ENCODE measurements around the gene SLCO2A1. TPM values are rescaled to one million over a fixed set of nuclear protein-coding genes. Genes with fewer than 3 reads are reported as not detected.

Gene SLCO2A1
- total RNA-seq, 3 donors from 2014 or later = 34.3 to 72.2 (median 67.7) TPM

- intact Hi-C loops (cut with DNase I, micrococcal nuclease) = no loop called here
Measured at GRCh38 chr3:134036291-134036690, 6.6 kb upstream of the SLCO2A1 start.

GRCh38 chr3:134035836-134036235 is 6.1 kb upstream of the SLCO2A1 start:
- no peak overlapping the region for H3K4me3 ChIP-seq
- no peak for DNase-seq
- intact Hi-C loops (cut with DNase I, micrococcal nuclease) = no loop called here

More at GRCh38 chr3:134036291-134036690, 6.6 kb upstream of the SLCO2A1 start:
- Histone ChIP-seq H3K4me1 (ENCODE audit: low read depth) (peaks cover 12% of the 10 kb centered on the region), H3K9me3 (no peaks in the 10 kb centered on the region), H3K4me3 (no peak overlapping the region), H3K36me3 (ENCODE audit: low read depth) (no peaks in the 10 kb centered on the region)
- ATAC-seq (no peak), DNase-seq (no peak)
- no peak for TF ChIP-seq CTCF (IDR thresholded peaks at IDR 0.05)

GRCh38 chr3:134034005-134034785 is 4.5 kb upstream of the SLCO2A1 start:
- intact Hi-C loops (cut with DNase I, micrococcal nuclease) = no loop called here

More at GRCh38 chr3:134035836-134036235, 6.1 kb upstream of the SLCO2A1 start:
- Histone ChIP-seq H3K9me3 (no peaks in the 10 kb centered on the region), H3K36me3 (ENCODE audit: low read depth) (no peaks in the 10 kb centered on the region), H3K4me1 (ENCODE audit: low read depth) (peaks cover 12% of the 10 kb centered on the region)
- ATAC-seq = no peak
- TF ChIP-seq CTCF (IDR thresholded peaks at IDR 0.05) = no peak

GRCh38 chr3:134033315-134033996 is 3.7 kb upstream of the SLCO2A1 start:
- no peaks in the 10 kb centered on the region for H3K4me1 ChIP-seq (ENCODE audit: low read depth)
- DNase-seq = no peak
- no peaks in the 10 kb centered on the region for H3K36me3 ChIP-seq (ENCODE audit: low read depth)
- intact Hi-C loops (cut with DNase I, micrococcal nuclease) = no loop called here
- no peak overlapping the region for H3K4me3 ChIP-seq
- no peak for TF ChIP-seq CTCF (IDR thresholded peaks at IDR 0.05)
- ATAC-seq = no peak
- no peaks in the 10 kb centered on the region for H3K9me3 ChIP-seq

More at GRCh38 chr3:134034005-134034785, 4.5 kb upstream of the SLCO2A1 start:
- TF ChIP-seq CTCF (IDR thresholded peaks at IDR 0.05) = no peak
- Histone ChIP-seq H3K9me3 (no peaks in the 10 kb centered on the region), H3K4me3 (no peak overlapping the region), H3K36me3 (ENCODE audit: low read depth) (no peaks in the 10 kb centered on the region), H3K4me1 (ENCODE audit: low read depth) (peaks cover 4% of the 10 kb centered on the region)
- DNase-seq = no peak
- no peak for ATAC-seq

- no peak for ATAC-seq
- no peaks in the 10 kb centered on the region for H3K4me1 ChIP-seq (ENCODE audit: low read depth)
- no peaks in the 10 kb centered on the region for H3K9me3 ChIP-seq
- TF ChIP-seq CTCF (IDR thresholded peaks at IDR 0.05) = no peak
- H3K4me3 ChIP-seq = no peak overlapping the region
- no peaks in the 10 kb centered on the region for H3K36me3 ChIP-seq (ENCODE audit: low read depth)
- no peak for DNase-seq
- intact Hi-C loops (cut with DNase I, micrococcal nuclease) = no loop called here
Measured at GRCh38 chr3:134031348-134031915, 1.7 kb upstream of the SLCO2A1 start.

Data from mucosa of descending colon (tissue), 3 donors.